NOMO-1 treated with DMSO at 0.1 percent for 48 hours (cell line): Measurements from ENCODE around the gene SMARCA4.
"Not testable (repeated sequence)": the region's sequence is repeated elsewhere in the genome, so short reads cannot be mapped to it uniquely, and the experiment has no call there.

Experiments
- DNase-seq: peaks from one replicate; lab custom pipeline; 2025; ENCODE audit not compliant: unreplicated experiment; lab: John Stamatoyannopoulos, UW

Gene SMARCA4

GRCh38 chr19:11093689-11094238 is 132.9 kb downstream of the SMARCA4 start:
- no peak for DNase-seq

DNA sequence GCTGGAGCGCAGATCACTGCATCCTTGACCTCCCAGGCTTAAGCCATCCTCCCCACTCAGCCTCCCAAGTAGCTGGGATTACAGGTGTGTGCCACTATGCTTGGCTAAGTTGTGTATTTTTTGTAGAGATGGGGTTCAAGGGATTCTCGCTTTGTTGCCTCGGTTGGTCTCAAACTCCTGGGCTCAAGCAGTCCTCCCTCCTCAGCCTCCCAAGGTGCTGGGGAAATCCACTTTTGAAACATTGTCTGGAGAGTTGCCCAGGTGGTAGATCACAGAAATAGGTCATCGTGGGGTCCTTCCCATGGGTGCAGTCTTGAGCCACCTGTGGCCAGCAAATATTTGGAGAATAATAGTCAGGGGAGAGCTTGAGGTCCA is 133.7 kb downstream of the SMARCA4 start:
- no peak for DNase-seq

DNA sequence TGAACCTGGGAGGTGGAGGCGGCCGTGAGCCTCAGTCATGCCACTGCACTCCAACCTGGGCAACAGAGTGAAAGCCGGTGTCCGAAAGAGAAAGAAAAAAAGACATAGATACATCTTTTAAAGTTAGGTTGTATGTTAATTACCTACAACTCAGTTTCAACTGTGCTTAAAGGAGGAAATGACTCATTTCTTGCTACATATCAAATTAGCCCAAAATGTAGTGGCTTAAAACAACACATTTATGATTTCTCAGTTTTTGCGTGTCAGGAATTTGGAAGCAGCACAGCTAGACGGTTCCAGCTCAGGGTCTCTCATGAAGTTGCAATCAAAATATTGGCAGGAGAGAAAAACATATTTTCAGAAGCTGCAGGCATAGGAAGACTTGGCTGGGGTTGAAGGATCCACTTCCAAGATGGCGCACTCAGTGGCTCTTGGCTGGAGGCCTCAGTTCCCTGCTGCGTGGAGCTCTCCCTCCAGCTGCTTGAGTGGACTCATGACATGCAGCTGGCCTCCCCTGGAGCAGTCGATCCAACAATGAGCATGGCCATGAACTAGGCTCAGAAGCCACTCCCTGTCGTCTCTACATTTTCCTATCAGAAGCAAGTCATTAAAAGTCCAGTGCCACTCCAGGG is 135.5 kb downstream of the SMARCA4 start:
- DNase-seq, result peak; percentile 81

DNA sequence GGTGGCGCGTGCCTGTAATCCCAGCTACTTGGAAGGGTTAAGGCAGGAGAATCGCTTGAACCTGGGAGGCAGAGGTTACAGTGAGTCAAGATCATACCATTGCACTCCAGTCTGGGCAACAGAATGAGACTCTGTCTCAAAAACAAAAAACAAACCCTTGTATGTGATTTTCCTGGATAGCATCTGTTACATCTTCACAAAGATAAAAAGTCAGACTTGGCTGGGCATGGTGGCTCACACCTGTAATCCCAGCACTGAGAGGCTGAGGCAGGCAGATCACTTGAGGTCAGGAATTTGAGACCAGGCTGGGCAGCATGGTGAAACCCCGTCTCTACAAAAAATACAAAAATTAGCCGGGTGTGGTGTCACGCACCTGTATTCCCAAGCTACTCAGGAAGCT is 136.5 kb downstream of the SMARCA4 start:
- DNase-seq, result not testable (repeated sequence)

GRCh38 chr19:11098327-11098726 is 137.5 kb downstream of the SMARCA4 start:
- DNase-seq, result no peak

DNA sequence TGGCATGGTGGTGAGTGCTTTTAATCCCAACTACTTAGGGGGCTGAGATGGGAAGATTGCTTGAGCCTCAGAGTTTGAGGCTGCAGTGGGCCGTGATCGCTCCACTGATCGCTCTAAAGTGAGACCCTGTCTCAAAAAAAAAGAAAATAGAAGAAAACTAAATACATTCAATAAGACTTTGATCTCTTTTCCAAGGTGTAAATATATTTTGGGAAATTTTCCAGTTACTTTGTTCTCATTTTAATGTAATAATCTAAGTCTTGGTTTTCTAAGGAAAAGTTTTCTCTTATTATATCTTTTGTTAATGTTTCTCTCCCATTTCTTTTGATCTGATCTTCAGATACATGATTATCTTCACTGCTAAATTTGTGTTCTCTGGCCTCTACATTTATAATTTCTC is 138.0 kb downstream of the SMARCA4 start:
- no peak for DNase-seq

DNA sequence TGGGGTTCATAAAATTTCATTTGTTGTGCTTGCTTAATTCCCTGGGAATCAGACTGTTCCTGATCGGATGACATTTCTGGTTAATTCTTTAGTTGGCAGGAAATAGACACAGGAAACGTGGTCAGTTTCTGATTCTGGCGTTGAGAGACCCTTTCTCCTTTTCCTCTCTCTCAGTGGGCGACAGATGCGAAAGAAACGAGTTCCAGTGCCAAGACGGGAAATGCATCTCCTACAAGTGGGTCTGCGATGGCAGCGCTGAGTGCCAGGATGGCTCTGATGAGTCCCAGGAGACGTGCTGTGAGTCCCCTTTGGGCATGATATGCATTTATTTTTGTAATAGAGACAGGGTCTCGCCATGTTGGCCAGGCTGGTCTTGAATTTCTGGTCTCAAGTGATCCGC is 139.2 kb downstream of the SMARCA4 start:
- DNase-seq, result no peak

DNA sequence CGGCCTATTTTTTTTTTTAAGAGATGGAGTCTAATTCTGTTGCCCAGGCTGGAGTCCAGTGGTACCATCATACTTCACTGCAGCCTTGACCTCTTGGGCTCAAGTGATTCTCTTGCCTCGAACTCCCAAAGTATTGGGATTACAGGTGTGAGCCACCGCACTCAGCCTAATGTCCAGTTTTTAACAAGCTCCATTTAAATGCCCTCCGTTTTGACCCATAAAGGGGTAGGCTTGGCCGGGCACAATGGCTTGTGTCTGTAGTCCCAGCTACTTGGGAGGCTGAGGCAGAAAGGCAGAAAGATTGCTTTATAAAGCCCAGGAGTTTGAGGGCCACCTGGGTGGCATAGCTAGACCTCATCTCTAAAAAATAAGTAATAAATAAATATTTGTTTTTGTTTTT is 140.2 kb downstream of the SMARCA4 start:
- no peak for DNase-seq

GRCh38 chr19:11102944-11103343 is 142.1 kb downstream of the SMARCA4 start:
- DNase-seq, result no peak

- not testable (repeated sequence) for DNase-seq
Observed at GRCh38 chr19:11103667-11104066, 142.8 kb downstream of the SMARCA4 start.

DNA sequence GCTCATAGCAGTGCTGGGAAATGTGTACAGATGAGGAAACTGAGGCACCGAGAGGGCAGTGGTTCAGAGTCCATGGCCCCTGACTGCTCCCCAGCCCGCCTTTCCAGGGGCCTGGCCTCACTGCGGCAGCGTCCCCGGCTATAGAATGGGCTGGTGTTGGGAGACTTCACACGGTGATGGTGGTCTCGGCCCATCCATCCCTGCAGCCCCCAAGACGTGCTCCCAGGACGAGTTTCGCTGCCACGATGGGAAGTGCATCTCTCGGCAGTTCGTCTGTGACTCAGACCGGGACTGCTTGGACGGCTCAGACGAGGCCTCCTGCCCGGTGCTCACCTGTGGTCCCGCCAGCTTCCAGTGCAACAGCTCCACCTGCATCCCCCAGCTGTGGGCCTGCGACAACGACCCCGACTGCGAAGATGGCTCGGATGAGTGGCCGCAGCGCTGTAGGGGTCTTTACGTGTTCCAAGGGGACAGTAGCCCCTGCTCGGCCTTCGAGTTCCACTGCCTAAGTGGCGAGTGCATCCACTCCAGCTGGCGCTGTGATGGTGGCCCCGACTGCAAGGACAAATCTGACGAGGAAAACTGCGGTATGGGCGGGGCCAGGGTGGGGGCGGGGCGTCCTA is 144.3 kb downstream of the SMARCA4 start:
- no peak for DNase-seq

GRCh38 chr19:11106477-11106876 is 145.6 kb downstream of the SMARCA4 start:
- no peak for DNase-seq

- DNase-seq, result no peak
Observed at GRCh38 chr19:11108746-11109145, 147.9 kb downstream of the SMARCA4 start.

DNA sequence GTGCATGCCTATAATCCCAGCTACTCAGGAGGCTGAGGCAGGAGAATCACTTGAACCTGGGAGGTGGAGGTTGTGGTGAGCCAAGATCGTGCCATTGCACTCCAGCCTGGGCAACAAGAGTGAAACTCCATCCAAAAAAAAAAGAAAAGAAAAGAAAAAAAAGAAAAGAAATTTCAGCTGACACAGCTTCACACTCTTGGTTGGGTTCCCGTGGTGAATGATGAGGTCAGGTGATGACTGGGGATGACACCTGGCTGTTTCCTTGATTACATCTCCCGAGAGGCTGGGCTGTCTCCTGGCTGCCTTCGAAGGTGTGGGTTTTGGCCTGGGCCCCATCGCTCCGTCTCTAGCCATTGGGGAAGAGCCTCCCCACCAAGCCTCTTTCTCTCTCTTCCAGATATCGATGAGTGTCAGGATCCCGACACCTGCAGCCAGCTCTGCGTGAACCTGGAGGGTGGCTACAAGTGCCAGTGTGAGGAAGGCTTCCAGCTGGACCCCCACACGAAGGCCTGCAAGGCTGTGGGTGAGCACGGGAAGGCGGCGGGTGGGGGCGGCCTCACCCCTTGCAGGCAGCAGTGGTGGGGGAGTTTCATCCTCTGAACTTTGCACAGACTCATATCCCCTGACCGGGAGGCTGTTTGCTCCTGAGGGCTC is 150.4 kb downstream of the SMARCA4 start:
- DNase-seq, result no peak

DNA sequence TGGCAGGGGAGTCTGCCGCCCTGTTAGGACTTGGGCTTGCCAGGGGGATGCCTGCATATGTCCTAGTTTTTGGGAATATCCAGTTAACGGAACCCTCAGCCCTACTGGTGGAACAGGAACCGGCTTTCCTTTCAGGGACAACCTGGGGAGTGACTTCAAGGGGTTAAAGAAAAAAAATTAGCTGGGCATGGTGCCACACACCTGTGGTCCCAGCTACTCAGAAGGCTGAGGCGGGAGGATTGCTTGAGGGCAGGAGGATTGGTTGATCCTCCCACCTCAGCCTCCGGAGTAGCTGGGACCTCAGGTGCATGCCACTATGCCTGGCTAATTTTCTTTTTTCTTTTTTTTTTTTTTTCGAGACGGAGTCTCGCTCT is 150.9 kb downstream of the SMARCA4 start:
- no peak for DNase-seq
